Measurements from ENCODE around the gene NFAT5.
"Not testable (repeated sequence)": the region's sequence is repeated elsewhere in the genome, so short reads cannot be mapped to it uniquely, and the experiment has no call there.

DNA sequence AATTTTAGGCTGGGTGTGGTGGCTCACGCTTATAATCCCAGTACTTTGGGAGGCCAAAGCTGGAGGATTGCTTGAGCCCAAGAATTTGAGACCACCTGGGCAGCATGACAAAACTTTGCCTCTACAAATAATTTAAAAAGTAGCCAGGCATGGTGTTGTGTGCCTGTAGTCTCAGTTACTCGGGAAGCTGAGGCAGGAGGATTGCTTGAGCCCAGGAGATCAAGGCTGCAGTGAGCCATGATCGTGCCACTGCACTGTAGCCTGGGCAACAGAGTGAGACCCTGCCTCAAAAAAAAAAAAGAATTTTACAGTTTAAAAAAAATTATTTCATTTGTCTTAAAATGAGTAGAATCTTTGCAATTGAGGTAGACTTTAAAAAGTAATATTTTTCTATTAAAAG is 78.2 kb downstream of the NFAT5 start:
- TF ChIP-seq, protein P1, sequence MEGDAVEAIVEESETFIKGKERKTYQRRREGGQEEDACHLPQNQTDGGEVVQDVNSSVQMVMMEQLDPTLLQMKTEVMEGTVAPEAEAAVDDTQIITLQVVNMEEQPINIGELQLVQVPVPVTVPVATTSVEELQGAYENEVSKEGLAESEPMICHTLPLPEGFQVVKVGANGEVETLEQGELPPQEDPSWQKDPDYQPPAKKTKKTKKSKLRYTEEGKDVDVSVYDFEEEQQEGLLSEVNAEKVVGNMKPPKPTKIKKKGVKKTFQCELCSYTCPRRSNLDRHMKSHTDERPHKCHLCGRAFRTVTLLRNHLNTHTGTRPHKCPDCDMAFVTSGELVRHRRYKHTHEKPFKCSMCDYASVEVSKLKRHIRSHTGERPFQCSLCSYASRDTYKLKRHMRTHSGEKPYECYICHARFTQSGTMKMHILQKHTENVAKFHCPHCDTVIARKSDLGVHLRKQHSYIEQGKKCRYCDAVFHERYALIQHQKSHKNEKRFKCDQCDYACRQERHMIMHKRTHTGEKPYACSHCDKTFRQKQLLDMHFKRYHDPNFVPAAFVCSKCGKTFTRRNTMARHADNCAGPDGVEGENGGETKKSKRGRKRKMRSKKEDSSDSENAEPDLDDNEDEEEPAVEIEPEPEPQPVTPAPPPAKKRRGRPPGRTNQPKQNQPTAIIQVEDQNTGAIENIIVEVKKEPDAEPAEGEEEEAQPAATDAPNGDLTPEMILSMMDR (IDR thresholded peaks at IDR 0.05), result not testable (repeated sequence)
- not testable (repeated sequence) for TF ChIP-seq EZH2 (IDR thresholded peaks at IDR 0.05)

All from neural progenitor cell (in vitro differentiated cells).